HG03432 (cell line): ENCODE measurements around the gene RERE.

ENCODE experiments used
- ATAC-seq: cut with Tn5 transposase; IDR thresholded peaks from one replicate; pipeline ENCODE4 v1.9.1; 2021; ENCODE audit warnings: mild to moderate bottlenecking, moderate library complexity; ENCODE audit not compliant: unreplicated experiment

The RERE gene

DNA sequence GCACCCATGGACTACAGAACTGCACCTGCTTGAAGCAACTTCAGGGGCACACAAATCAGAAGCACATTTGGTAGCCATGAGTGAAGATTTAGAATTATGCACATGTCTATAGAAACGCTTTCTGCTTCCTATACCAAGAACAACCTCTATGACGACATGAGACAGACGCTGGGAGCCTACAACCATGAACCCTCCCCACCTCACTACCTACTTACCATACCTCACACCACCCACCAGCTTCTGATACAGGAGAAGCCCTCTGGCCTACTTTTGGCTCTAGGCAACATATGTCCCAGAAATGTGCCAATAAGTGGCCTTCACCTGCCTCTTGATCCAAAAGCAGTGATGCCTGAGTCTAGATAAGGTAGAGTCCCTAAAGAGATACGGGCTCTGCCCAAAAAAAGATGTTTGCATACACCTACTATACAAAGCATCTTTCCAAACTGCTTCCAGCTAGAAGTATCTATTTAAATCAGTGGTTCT lies 441.0 kb downstream of the RERE start:
- no peak for ATAC-seq

DNA sequence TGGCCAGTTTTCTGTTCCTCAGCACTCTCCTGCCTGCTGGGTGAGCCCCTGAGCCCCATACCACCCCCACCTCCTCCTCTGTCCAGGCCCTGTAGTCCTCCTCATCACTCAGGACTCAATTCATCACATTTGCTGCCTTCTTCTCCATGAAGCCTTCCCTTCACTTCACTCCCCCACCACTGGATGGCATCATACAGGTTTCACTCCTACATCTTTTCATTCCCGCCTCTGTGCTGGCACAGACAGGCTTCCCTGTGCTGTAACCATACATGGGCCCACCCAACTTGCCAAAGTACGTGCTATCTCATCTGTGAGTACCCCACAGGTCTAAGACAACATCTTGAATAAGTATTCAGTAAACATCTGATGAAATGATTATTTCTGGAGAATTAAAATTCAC lies 442.6 kb downstream of the RERE start:
- ATAC-seq, result no peak

DNA sequence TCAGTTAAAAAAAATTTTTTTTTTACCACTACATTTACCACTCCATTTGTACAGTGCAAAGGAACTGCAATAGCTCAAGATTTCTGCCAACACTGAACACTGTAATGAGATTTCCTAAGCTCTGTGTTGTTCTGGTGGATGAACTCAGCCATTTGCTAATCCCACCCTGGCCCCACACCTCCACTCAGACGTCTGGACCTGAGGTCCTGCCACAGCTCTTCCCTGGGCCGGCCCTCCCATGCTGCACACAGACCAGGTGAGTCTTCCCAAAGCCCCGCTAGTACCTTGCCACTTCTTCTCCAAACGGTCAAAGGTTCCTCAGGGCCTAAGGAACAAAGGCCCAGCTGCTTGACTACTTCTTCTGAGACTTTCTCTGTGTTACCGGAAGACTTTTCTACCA lies 443.1 kb downstream of the RERE start:
- ATAC-seq, result no peak

DNA sequence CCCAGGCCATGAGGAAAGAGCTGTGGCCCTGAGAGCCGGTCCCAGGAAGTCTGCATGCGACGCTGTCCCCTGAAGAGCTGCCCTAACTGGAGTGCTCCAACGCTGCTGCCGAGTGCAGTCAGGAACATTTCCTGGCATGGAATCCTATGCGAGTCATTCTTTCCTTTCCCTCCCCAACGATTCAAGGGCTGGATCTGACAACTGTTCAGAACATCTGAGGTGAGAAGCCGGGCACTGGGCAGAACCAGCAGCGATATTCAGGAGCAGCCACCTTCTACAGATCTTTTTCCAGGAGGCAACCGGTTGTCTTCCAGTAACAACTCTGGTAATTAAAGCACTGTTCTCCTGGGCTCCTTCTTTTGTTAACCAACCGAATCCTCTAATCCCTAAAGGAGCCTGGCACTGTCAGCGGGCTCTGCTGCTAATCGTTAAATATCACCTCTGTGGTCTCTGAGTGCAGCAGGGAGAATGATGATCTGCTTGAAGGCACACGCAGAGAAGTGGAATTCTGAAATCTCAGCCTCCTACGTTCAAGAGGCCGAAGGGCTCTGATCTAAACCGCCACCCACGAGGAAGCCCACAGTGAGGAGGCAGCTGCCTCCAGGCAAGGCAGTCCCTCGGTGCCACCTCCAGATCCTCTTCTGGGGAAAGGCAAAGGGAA lies 443.7 kb downstream of the RERE start:
- no peak for ATAC-seq

DNA sequence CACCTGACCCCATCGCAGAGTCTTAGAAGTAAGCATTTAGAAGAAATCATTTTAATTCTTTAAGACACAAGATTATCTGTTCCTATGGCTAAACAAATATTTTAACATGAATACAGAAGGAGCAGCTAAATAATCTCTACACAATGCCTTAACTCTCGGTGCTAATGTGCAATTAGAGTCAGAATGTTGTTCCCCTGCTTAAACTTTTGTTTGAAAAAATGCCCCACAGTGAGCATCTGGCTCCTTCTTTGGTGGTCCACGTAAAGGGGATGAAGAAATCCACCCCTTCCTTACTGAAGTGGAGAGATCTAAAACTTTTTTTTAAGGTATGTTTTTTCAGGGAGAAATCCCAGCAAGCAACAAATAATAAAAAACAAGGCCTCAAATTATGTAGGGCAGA lies 444.3 kb downstream of the RERE start:
- ATAC-seq, result no peak

DNA sequence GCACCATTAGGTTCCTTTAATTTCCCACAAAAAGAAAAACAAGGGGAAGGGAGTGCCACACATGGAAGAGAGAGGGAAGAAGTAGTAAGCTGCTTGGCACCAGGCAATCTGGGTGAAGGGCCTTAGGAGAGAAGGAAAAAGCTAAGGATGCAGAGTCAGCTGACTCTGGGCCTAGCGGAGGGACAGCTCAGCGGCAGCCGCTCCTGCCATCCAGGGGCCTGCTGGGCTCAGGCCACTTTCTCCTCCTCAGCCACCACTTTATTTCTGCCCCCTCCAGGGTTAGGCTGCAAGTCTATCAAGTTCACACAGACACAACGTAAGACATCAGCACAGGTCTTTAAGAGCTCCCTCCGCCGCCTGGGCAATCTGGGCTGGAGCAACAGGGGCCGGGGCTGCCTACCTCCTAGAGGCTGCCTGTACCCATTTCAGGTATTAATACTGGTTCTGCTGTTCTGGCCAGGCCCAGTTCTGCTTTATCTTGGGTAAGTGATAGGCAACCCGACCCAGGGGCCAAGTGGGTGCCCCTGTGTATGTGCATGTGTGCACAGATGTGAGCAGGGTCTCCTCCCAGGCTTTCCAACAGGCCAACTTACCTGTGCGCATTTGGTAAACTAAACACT lies 446.0 kb downstream of the RERE start:
- ATAC-seq, result no peak

DNA sequence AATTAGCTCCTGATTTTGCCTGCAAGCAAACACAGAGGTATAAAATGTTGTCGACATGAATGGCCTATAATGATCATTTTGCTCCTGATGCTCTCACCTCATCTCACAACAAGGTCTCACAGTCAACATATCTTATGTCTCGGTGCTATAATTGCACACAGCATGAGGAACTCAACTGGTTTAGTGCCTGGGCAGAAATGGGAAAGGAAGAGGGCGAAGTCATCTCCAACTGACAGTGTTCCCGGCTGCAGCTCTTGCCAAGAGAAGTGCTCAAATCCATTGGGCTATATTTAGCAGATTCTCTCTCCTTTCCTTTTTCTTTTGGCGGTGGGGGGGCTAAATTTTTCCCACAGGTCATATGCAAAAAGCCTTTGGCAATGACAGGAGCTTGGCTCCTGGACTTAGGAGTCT lies 446.5 kb downstream of the RERE start:
- no peak for ATAC-seq

DNA sequence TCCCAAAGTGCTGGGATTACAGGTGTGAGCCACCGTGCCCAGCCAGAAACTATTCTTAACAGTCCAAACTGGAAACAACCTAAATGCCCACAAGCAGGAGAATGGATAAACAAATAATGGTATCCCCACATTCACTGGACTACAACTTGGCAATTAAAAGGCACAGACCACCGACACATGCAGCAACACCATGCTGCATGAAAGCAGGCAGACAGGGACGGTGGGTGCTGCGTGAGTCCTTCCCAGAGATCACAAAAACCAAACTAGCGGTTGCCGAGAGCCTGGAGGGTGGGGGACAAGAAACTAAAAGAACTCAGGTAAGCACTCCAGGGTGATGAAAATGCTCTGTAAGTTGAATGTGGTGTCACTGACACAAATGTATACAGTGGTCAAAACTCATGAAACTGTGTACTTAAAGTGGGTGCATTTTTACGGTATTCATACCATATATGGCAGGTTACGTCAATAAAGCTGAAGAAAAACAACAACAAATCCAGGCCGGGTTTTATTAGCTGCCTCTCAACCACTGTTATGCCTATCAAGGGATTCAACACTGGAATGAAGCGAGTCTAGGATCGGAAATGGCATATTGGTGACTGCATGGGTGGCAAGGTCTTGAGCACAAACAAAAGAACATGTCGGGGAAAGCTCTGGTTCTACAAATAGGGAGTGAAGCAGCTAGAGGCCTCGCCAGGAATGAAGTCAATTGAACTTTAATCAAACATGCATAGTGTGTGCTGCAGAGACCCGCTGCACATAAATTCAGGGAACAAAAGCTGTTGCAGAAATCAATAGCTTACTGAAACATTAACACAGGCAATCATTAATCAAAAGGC lies 447.2 kb downstream of the RERE start:
- no peak for ATAC-seq

DNA sequence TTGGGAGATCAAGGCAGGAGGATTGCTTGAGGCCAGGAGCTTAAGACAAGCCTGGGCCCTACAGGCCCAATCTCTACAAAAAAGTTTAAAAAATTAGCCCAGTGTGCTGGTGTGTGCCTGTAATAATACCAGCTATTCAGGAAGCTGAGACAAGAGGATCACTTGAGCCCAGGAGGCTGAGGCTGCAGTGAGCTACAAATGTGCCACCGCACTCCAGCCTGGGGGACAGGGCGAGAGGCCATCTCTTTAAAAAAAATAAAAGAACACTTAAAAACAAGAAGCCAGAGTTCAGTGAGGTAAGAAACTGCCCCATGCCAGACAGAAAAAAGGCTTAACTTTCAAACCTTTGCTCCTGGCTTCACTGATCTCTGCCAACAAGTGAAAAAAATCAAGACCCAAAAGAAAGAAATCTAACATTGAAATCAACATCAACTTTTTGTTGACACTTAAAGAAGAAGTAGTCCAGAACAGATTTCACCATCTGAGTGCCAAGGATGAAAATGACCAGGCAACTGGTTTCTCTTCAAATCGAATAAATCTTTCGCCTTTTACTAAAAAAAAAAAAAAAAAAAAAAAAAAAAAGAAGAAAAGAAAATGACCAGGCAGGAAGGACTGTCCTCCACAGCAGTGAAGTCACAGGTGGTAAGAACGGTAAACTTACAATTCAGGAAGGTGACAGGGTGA lies 448.3 kb downstream of the RERE start:
- no peak for ATAC-seq

DNA sequence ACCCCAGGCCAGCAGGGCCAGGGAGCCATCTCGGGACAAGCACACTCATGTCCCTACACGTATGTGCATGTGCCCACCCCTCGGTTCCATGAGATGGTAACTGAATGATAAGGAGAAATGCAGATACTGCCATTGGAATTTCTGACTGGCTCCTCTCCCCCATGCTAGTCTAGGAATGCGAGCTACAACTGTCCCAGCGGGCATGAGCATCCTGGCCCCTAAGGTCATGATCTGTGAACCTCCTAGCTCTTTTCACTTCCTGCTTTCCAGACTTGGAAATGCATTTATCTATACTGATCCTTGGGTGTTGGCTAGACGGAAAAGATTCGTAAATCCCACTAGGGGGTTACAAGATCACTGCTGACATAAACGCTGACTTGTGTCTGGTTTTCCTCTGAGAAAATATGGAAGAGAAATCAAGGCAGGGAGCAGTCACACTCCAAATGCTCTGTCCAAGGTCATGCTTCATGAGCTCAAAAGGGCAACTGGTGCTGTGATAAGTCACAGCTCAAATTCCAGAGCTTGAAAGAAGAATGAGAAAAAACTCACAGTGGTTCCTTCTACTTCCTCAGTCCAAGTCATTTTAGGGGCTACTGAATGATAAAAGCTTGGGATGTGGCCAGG lies 449.8 kb downstream of the RERE start:
- ATAC-seq, result no peak

DNA sequence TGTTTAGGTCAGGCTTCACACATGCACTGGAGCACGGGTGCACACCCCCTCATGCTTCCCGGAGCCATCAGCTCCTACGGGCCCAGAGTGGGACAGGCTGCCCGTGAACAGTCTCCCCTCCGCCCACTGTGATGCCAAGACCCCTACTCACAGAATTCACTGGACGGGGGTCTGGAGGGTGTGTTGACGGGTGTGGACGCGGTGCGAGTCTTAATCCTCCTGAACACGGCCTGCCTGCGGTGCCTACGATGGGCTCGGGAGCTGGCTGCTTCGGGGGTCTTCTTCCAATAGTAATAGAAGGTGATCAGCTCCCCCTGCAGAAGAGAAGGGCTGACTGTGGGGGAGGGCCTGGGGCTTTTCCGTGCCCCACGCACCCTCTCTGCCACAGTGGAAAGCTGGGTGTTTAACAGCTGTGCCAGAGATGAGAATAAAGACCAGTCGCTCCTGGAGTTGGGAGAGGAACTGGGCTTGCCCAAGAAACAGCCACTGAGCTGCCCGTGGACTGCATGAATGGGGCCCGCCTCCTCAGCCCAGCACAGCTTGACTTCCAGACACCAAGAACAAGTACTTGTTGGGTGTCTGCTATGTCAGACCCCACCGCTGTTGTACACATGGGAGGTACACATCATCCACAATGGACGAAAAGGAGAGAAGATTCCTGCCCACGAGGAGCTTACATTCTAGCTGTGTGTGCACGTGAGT lies 451.6 kb downstream of the RERE start:
- no peak for ATAC-seq

DNA sequence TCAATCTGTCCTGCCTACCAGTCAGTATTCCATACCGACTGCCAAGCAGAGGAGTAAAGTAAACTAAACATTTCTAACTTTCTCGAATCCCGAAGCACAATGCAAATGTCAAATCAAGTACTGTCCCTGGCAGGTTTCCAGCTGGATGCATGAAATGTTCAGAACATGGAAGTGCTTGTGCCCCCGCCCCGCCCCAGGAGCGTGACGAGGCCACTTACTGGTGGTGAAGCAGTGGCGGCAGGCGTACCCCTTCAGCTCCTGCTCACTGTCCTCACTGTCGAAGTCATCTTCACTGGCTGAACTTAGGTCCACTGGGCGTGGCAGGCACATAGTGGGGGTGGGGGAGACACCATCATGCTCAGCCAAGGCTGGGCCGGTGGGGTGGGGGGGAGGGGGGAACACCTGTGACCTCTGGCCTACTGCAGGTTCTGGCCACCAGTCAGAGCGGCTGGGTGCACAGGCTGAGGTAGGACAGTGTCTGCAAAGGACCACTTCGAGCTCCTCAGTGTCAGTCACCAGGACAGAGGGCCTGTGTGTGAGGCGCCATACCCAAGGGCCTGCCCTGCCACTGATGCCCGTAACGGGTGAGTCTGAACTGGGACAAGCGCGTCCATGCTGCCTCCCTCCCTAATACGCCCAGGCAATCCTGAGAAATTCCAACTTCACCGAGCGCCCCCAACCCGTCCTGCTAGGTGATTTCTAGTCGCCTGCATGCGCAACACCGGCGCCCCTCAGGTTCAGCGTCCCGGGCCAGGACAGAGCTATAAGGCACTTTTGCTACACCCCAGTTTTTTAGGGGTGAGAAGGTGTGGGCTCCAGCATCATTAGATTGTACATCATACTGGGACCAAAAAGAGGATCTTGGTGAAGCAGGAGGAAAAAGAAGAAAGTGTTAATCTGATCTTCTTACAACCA lies 452.7 kb downstream of the RERE start:
- ATAC-seq, result no peak

DNA sequence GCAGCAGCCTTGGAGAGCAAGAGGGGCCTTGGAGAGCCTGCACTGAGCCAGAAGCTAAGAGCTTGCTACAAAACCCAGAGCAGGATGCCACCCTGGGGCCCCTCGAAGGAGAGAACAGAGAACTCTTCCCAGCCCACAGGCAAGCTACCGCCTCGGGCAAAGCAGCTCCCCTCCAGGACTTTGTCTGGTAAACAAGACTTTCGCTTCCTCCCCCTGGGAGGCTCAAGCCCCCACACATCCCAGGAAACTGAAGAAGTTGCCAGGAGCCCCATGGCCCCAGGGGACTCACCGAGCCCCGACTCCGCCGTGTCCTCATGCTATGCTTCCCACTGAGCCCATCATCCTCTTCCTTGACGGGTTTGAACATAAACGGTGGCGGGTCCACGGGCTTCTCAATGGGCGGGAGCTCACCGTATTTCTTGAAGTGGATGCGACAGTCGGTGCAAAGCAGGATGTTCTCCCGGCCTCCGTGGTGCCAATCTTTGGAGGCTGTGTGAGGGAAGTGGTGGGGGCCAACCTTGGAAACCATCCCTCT lies 453.6 kb downstream of the RERE start:
- no peak for ATAC-seq

DNA sequence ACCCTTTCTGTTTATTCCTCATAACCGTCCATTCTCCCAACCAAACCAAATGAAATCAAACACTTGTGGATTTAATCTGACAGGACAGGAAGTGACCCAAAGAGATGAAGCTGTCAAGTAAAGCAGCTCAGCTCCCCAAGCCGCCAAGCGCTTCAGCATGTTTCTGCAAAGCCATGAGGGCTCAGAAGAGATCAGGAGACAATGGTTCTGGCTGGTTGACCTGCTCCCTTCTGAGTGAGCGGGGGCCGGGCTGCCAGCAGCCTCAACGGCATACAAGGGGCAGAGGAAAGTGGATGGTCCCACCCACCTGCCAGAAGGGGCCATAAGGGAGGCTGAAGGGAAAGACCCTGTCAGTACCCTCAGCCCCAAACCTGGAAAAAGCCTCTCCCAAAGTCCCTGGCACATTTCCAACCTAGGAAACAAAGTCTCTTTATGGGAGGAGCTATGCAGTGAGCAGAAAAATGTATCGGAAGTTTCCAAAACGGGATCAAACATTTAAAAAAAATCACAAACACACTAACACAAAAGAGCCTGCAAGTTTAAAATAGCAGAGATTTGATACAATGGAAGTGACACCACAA lies 454.2 kb downstream of the RERE start:
- no peak for ATAC-seq

DNA sequence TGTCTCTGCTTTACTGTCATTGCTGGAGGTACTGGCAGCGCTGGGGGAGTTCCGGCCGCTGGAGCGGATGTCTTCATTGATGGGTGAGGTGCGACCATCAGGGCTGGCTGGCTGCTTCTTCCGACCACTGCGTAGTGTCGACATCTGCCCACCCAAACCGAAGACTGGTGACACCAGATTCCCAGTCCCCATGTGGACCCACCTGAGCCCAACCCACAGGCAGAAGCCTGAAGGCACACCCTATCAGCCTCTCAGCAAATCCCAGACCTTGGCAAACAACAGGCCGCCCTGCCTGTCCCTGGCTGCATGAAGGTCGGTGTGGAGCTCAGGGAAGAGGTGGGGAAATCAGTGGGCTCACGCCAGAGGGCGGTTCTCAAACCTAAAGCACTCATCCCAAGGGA lies 454.7 kb downstream of the RERE start:
- ATAC-seq, result no peak

DNA sequence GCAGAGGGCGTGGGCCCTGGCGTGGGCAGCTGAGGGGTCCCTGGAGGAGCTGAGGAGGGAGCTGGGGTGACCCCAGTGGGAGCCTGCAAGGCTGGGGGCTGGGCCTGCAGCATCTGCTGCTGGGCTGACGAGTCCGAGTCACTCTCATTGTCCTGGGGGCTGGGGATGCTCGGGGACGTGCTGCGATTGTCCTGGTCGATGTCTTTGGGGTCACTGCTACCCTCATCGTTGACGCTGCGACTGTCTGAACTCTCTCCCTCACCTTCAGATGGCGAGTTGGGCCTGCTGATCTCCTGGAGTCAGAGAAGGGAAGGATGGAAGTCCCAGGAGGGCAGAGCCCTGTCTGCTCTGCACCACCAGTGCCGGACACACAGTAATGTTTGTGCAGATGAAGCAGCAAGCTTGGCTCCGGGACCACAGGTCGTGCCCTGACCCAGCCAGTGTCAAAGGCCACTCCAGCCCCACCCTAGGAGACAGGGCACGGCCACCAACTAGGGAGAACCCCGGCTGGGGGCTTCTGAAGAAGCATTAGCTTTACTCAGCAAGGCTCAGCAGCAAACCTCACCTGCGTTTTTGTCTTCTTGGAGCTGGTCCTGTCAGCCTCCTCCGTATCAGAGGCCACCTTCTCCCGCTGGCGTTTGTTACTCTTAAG lies 456.1 kb downstream of the RERE start:
- ATAC-seq, result no peak

DNA sequence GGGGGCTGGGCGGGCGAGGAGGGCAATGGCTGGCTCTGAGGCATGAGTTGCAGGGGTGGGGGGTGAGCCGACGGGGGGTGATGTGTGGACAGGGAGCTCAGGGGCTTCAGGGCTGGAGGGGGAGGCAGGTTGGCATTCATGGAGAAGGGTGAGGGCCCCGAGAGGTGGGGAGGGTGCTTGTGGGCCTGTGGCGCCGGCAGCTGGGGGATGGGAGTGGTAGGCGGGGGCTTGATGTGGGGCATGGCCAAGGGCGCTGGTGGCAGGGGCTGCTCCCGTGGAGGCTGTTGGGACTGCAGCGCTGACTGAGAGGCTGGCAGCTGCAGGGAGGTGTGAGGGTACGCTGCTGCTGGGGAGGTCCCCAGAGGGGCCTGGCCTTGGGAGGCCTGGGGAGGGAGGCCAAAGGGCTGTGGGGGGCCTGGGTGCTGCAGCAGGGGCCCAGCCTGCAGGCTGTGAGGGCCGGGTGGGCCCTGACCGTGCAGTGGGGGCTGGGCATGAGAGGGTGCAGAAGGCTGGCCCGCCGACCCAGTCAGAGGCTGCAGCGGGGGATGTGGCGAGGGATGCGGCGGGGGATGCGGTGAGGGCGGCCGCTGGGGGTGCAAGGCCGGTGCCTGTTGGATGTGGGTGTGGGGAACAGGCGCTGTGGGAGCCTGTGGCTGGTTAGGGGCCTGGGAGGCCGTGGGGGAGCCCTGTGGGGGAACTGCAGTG lies 456.8 kb downstream of the RERE start:
- ATAC-seq, result no peak
